GM19372 (cell line): ENCODE results near the gene OR5B21.

Source experiments
- ATAC-seq: cut with Tn5 transposase; IDR thresholded peaks from one replicate; pipeline ENCODE4 v1.9.1; 2021; ENCODE audit warnings: mild to moderate bottlenecking, low read depth, moderate library complexity; ENCODE audit not compliant: unreplicated experiment

Gene OR5B21

GRCh38 chr11:58508005-58508404 is at the start of gene OR5B21:
Gene OR5B21 (minus strand): TSS chr11:58508105. CDS start chr11:58508105, 0 bp downstream.
- no peak for ATAC-seq

- ATAC-seq: no peak
Measured at GRCh38 chr11:58549644-58550043, 41.7 kb upstream of the OR5B21 start.

GRCh38 chr11:58546841-58547240 is 38.9 kb upstream of the OR5B21 start:
- no peak for ATAC-seq

- ATAC-seq: no peak
Measured at GRCh38 chr11:58531865-58532341, 24.0 kb upstream of the OR5B21 start.

- ATAC-seq: no peak
Measured at GRCh38 chr11:58530236-58530635, 22.3 kb upstream of the OR5B21 start.

GRCh38 chr11:58527429-58527828 is 19.5 kb upstream of the OR5B21 start:
- ATAC-seq: no peak

- no peak for ATAC-seq
Measured at GRCh38 chr11:58526721-58527120, 18.8 kb upstream of the OR5B21 start.

- ATAC-seq: peak; percentile 82
Measured at GRCh38 chr11:58525037-58525614, 17.2 kb upstream of the OR5B21 start.

- peak; percentile 24 for ATAC-seq
Measured at GRCh38 chr11:58524232-58525036, 16.5 kb upstream of the OR5B21 start.

- no peak for ATAC-seq
Measured at GRCh38 chr11:58513747-58514367, 6.0 kb upstream of the OR5B21 start.

GRCh38 chr11:58511636-58512035 is 3.7 kb upstream of the OR5B21 start:
- ATAC-seq: no peak

- ATAC-seq: no peak
Measured at GRCh38 chr11:58509748-58510147, 1.8 kb upstream of the OR5B21 start.

- no peak for ATAC-seq
Measured at GRCh38 chr11:58508814-58509213, 909 bp upstream of the OR5B21 start.

GRCh38 chr11:58507355-58507754 is 550 bp downstream of the OR5B21 start:
- no peak for ATAC-seq

- ATAC-seq: no peak
Measured at GRCh38 chr11:58506935-58507334, 970 bp downstream of the OR5B21 start.

GRCh38 chr11:58505849-58506248 is 2.1 kb downstream of the OR5B21 start:
- no peak for ATAC-seq

- ATAC-seq: no peak
Measured at GRCh38 chr11:58504232-58504631, 3.7 kb downstream of the OR5B21 start.

GRCh38 chr11:58503361-58503856 is 4.5 kb downstream of the OR5B21 start:
- peak; percentile 93 for ATAC-seq

- no peak for ATAC-seq
Measured at GRCh38 chr11:58502004-58502403, 5.9 kb downstream of the OR5B21 start.

- no peak for ATAC-seq
Measured at GRCh38 chr11:58498464-58498863, 9.4 kb downstream of the OR5B21 start.

GRCh38 chr11:58497951-58498350 is 10.0 kb downstream of the OR5B21 start:
- no peak for ATAC-seq
